Keratinocyte (primary cell): Measurements from ENCODE around the gene NBL1. TPM values are rescaled to one million over a fixed set of nuclear protein-coding genes. Genes with fewer than 3 reads are reported as not detected.

Source experiments
- DNase-seq: peaks from one replicate; pipeline ENCODE4 v3.0.0-alpha.2; 2011; ENCODE audit warnings: low read depth, missing footprints, low spot score
- FAIRE-seq: peaks from 2 replicates; lab custom pipeline; 2011; peaks lifted over from hg19 to GRCh38; lab: Jason Lieb, UNC
- H2AFZ ChIP-seq: 2 replicates; pipeline ENCODE4 v1.6.0; 2012; ENCODE audit warnings: low read length, control low read depth, inconsistent platforms; ENCODE audit not compliant: control insufficient read depth
- H3K27ac ChIP-seq: 2 replicates; pipeline ENCODE4 v1.5.1; 2011; ENCODE audit warnings: low read length; ENCODE audit not compliant: control insufficient read depth, insufficient read depth
- H3K27me3 ChIP-seq: 3 replicates; pipeline ENCODE4 v1.6.0; 2011; ENCODE audit warnings: low read length; ENCODE audit not compliant: control insufficient read depth, insufficient read depth; ENCODE audit errors: extremely low read depth
- H3K36me3 ChIP-seq, 2 experiments: 2 replicates in 1 of 2; 3 replicates in 1 of 2; pipeline ENCODE4 v1.5.1; 2011; ENCODE audit warnings: low read length in 2 of 2, mild to moderate bottlenecking in 1 of 2; ENCODE audit not compliant: control insufficient read depth in 2 of 2, insufficient read depth in 2 of 2; ENCODE audit errors: extremely low read depth in 1 of 2
- H3K4me1 ChIP-seq: 3 replicates; pipeline ENCODE4 v1.5.1; 2011; ENCODE audit warnings: low read length; ENCODE audit not compliant: control insufficient read depth, insufficient read depth; ENCODE audit errors: extremely low read depth
- H3K4me2 ChIP-seq: 3 replicates; pipeline ENCODE4 v1.6.0; 2011; ENCODE audit warnings: low read depth, low read length; ENCODE audit not compliant: control insufficient read depth, insufficient read depth; ENCODE audit errors: extremely low read depth
- H3K4me3 ChIP-seq, 3 experiments: fragments of 200-600 bp in 1 of 3; sonication (generic) in 1 of 3; 2 replicates in 2 of 3; 3 replicates in 1 of 3; pipeline ENCODE4 v1.5.1; 2011 to 2016; ENCODE audit warnings: low read length in 3 of 3, mild to moderate bottlenecking in 3 of 3, control low read depth in 2 of 3, inconsistent platforms in 1 of 3, low read depth in 1 of 3, mixed read lengths in 1 of 3, mixed run types in 1 of 3, moderate library complexity in 1 of 3; ENCODE audit not compliant: control insufficient read depth in 2 of 3, insufficient read depth in 2 of 3; ENCODE audit errors: extremely low read depth in 1 of 3
- H3K79me2 ChIP-seq: 2 replicates; pipeline ENCODE4 v1.6.0; 2012; ENCODE audit warnings: low read length; ENCODE audit not compliant: control insufficient read depth, insufficient read depth
- H3K9ac ChIP-seq: 3 replicates; pipeline ENCODE4 v1.6.0; 2011; ENCODE audit warnings: low read length; ENCODE audit not compliant: control insufficient read depth, insufficient read depth; ENCODE audit errors: extremely low read depth
- H3K9me1 ChIP-seq: 3 replicates; pipeline ENCODE4 v1.6.0; 2011; ENCODE audit warnings: low read length; ENCODE audit not compliant: control insufficient read depth, insufficient read depth; ENCODE audit errors: extremely low read depth
- H3K9me3 ChIP-seq: 2 replicates; pipeline ENCODE4 v1.5.1; 2012; ENCODE audit warnings: low read depth, low read length; ENCODE audit not compliant: control insufficient read depth
- H4K20me1 ChIP-seq: 3 replicates; pipeline ENCODE4 v1.6.0; 2011; ENCODE audit warnings: low read length; ENCODE audit not compliant: control insufficient read depth, insufficient read depth; ENCODE audit errors: extremely low read depth
- CTCF ChIP-seq, 3 experiments: IDR thresholded peaks in 1 of 3; conservative IDR thresholded peaks in 1 of 3; optimal IDR thresholded peaks in 1 of 3; 2 replicates in 2 of 3; 3 replicates in 1 of 3; pipeline versions ENCODE3 to v1.5.1; 2011; ENCODE audit warnings: low read length in 3 of 3, mild to moderate bottlenecking in 3 of 3, moderate library complexity in 2 of 3, control low read depth in 1 of 3, inconsistent platforms in 1 of 3; ENCODE audit not compliant: insufficient read depth in 2 of 3; ENCODE audit errors: extremely low read depth in 1 of 3
- EZH2 ChIP-seq: IDR thresholded peaks from one replicate; pipeline ENCODE4 v1.6.1; 2012; ENCODE audit warnings: inconsistent platforms, mild to moderate bottlenecking, low read length, moderate library complexity
- dilution Hi-C: fragments of 300-500 bp; cut with MboI; formaldehyde crosslinking; loops from one replicate; pipeline ENCODE4 v1.7.0; 2020; ENCODE audit warnings: low sequenced_read_pairs; ENCODE audit not compliant: extremely low pct_ligation_motif_present
- polyA plus RNA-seq, 5 experiments: library from polyadenylated mRNA; depleted of rRNA in 3 of 5; stranded (reverse) in 3 of 5; stranded (forward) in 1 of 5; unstranded in 1 of 5; fragments of >200 nt; gene quantifications; 1 replicate in 1 of 5; 2 replicates in 3 of 5; 3 replicates in 1 of 5; pipeline versions ENCODE4 v1.2.1 to v1.2.3, GENCODE V29; 2011 to 2012; ENCODE audit warnings: missing spikeins in 2 of 5, low read depth in 1 of 5, low replicate concordance in 1 of 5

The NBL1 gene
- polyA plus RNA-seq, 1 donor (not counting 4 experiments of a cell fraction or from before 2014, with no cell fraction given), result 74.5 TPM

GRCh38 chr1:19672237-19672636, 28.1 kb downstream of the NBL1 start:
- Histone ChIP-seq H3K4me1 (no peaks in the 10 kb centered on the region), H3K4me2 (no peak overlapping the region), H3K9me1 (no peaks in the 10 kb centered on the region), H3K27me3 (peaks cover 15% of the 10 kb centered on the region), H2AFZ (no peak overlapping the region), H3K36me3 (no peaks in the 10 kb centered on the region), H3K79me2 (no peaks in the 10 kb centered on the region), H3K9ac (no peak overlapping the region), H4K20me1 (no peaks in the 10 kb centered on the region), H3K4me3 (no peak overlapping the region), H3K9me3 (no peaks in the 10 kb centered on the region), H3K27ac (no peak overlapping the region)
- FAIRE-seq (no peak), DNase-seq (no peak)
- no peak for TF ChIP-seq CTCF (optimal IDR thresholded peaks at IDR 0.05 in 1 of 3, IDR thresholded peaks at IDR 0.05 in 1 of 3, conservative IDR thresholded peaks at IDR 0.05 in 1 of 3; ENCODE audit: extremely low read depth in 1 of 3, insufficient read depth in 2 of 3, low read length in 3 of 3)
- no peak for TF ChIP-seq EZH2
- dilution Hi-C loops, result no loop called here

GRCh38 chr1:19675797-19676196, 31.7 kb downstream of the NBL1 start:
- Histone ChIP-seq H3K36me3 (no peaks in the 10 kb centered on the region), H3K27me3 (peaks cover 8% of the 10 kb centered on the region), H3K9me3 (no peaks in the 10 kb centered on the region), H4K20me1 (no peaks in the 10 kb centered on the region), H3K27ac (no peak overlapping the region), H3K4me1 (no peaks in the 10 kb centered on the region), H3K9ac (no peak overlapping the region), H3K4me3 (no peak overlapping the region), H2AFZ (no peak overlapping the region), H3K9me1 (no peaks in the 10 kb centered on the region), H3K79me2 (no peaks in the 10 kb centered on the region), H3K4me2 (no peak overlapping the region)
- dilution Hi-C loops, result no loop called here
- FAIRE-seq, result no peak
- DNase-seq, result no peak
- TF ChIP-seq EZH2 (no peak), CTCF (optimal IDR thresholded peaks at IDR 0.05 in 1 of 3, IDR thresholded peaks at IDR 0.05 in 1 of 3, conservative IDR thresholded peaks at IDR 0.05 in 1 of 3; ENCODE audit: extremely low read depth in 1 of 3, insufficient read depth in 2 of 3, low read length in 3 of 3) (no peak)
